Inflammatory macrophage treated with lipopolysaccharide for 4 hours (primary cell): Measurements from ENCODE around the gene TEDC1.
A peak's percentile ranks its signal among the peaks of the same experiment; 100 is the strongest.

Experiments
- DNase-seq: peaks from one replicate; pipeline ENCODE4 v3.0.0-alpha.2; 2020

The TEDC1 gene

DNA sequence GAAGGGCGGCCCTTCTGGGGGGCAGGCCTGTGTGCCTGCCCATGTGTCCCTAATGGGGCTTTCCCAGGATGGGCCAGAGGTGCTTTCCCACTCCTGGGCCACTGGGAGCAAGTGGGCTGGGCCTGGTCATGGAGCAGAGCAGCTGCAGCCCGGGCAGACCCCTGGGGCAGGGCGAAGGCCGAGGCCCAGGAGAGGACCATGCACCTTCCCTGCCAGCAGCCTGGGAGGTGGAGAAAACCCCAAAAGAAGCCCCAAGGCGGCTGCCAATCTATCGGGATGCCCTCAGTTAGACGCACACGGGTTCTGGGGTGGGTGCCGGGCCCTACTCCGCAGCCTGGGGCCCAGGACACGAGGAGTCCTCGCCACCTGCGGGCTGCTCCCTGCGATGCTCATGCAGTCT is 32.5 kb upstream of the TEDC1 start:
- DNase-seq = no peak

DNA sequence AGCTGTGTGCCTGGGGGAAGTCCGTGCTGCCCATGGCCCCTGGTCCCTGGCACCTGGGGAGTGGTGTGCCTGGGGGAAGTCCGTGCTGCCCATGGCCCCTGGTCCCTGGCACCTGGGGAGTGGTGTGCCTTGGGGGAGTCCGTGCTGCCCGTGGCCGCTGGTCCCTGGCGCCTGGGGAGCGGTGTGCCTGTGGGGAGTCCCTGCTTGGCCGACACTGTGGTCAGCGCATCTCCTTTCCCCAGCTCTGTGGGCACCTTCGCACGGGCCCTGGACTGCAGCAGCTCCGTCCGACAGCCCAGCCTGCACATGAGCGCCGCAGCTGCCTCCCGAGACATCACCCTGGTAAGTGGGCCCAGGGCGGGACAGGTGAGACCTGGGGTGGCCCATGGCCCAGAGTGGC is 30.9 kb upstream of the TEDC1 start:
- DNase-seq = no peak

DNA sequence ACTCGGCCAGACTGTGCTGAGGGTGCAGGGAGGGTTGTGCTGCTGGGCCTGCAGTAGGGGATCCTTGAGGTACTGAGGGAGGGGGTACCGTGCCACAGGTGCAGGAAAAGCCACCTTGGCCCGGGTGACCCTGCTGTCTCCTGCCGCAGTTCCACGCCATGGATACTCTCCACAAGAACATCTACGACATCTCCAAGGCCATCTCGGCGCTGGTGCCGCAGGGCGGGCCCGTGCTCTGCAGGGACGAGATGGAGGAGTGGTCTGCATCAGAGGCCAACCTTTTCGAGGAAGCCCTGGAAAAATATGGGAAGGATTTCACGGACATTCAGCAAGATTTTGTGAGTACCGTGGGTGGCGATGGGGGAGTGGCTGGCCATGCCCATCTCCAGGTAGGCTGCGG is 30.4 kb upstream of the TEDC1 start:
- no peak for DNase-seq

DNA sequence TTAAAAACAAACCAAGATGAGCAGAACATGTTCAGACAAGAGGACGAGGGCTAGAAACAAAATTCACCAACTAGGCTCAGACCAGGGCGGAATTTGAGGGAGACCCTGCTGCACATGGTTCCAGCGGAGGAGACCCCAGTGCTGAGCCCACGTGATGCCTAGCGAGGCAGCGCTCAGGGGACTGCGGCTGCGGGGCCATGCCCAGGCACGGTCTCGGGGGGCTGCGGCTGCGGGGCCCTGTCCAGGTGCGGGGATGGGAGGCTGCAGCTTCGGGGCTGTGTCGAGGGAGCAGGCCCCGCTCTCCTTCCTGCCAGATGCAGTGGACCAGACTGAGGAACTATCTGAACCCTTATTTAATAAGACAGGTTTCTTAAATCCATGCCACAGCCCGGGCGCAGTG is 29.1 kb upstream of the TEDC1 start:
- DNase-seq = no peak

DNA sequence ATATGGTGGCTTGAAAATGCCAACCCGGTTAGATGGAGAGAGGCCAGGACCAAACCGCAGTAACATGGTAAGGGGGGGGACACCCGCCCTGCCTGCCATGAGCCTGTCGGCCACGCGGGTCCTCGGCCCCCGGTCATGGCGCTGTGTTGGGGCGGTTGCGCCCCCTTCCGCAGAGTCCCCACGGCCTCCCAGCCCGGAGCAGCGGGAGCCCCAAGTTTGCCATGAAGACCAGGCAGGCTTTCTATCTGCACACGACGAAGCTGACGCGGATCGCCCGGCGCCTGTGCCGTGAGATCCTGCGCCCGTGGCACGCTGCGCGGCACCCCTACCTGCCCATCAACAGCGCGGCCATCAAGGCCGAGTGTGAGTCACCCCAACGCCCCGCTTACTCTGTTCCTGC is 26.5 kb upstream of the TEDC1 start:
- DNase-seq = no peak

DNA sequence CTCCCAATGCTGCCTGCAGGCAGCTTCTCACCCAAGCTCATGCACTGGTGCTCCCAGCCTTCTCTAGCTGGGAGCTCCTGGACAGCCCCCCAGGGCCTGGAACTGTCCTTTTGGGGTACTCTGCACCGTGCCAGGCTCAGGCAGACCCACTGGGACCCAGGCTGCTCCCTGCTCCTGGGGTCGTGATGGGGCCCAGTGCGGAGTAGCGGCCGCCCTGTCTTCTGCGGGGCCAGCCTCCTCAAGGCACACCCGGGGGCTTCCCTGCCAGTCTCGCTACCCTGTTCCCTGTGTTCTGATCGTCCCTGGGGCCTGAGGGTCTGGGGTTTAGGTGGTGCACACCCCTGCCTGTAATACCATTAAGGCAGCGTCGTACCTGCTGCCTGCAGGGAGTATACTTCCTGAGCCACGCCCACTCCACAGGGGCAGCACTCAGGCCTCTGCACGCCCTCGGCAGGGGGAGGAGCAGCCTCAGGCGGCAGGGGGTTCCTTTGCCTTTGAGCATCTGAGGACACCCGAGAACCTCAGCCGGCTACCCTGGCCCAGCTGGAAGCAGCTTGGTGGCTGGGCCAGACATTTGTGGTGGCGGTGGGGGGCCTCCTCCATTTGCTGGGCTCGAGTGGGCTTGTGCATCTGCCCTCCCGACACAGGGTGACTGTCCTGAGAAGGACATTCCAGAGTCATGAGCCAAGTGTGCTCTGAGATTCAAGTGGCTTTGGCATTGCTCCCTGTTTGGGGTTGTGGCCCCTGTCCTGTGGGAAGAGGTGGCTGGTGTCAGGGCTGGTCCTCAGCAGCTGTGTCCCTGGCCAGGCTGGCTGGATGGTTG is 25.6 kb upstream of the TEDC1 start:
- no peak for DNase-seq

DNA sequence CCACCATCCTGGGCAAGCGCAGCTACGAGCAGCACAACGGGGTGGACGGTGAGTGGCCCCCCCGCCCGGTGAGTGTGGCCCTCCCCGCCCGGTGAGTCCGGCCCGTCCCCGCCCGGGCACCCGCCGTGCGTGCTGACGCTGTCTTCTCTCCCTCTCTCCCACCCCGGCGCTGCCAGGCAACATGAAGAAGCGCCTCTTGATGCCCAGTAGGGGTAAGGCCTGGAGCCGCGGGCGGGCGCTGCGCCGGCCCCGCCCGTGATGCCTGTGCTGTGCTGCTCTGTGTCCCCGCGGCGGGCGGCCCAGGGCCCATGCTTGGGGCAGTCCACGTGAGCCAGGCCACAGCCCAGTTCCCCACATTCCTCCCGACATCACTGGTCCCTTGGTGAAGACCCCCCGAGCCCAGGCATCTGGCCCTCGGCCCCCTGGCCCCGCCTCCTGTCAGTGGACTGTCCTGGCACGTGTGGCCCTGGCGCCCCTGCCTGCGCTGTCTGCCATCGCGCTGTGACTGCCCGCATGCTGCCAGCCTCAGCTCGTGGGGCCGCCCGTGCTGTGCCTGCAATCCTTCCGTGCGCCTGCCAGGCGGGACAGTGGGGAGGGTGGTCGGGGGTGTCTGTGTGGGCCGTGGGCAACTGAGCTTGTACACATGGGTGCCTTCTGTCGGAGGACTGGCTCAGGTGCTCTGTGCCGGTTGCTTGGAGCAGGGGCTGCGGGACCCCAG is 24.4 kb upstream of the TEDC1 start:
- DNase-seq = no peak

DNA sequence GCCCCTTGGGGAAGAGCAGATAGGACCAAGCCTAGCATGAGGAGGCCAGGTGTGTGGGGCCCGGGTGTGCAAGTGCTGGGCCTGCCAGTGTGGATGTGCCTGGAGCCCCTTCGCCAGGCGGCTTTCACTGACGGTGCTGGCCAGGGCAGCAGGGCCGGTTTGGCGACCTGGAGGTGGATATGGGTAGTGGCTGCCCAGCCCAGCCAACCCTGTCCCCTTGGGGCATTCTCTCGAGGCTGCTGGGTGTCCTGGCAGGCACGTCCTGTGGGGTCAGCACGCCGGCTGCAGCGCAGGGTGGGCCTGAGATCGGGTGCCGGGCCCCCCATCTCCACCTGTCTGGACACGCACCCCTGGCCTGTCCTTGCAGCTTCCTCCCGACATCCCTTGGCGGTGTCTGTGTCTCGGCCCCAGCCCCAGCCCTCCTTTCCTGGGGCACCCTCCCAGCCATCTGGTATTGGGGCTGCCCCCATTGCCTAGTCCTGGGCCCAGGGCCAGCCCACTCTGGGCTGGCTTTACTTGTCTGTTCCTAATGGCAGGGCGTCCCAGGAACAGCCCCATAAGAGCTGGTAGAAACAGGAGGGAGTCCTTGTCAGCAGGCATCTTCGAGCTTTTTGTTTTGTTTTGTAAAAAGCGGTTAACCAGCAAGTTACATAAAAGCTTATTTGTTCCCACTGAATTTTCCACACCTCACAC is 23.7 kb upstream of the TEDC1 start:
- DNase-seq = no peak

DNA sequence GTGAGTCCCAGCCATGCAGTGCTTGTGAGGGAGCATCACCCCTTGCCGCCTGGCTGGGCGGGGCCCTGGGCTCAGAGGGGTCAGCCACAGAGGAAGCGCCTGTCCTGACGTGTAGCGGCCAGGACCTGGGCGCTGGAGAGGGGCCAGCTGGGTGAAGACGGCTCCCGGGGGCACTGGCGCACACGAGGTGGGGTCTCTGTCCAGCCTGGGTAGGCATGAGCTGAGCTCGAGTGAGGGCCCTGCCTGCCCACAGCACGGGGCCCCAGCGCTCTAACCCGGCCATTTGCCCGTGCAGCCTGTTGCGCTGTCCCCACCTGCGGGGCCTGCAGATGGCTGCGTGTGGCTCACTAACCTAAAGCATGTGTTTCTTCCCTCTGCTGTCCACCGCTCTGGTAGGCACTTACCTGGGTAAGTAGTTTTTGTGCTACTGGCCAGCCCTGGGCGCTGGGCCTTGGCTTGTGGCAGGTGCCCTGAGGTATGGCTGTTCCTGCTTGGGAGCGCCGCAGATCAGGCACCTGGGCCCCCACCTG is 23.0 kb upstream of the TEDC1 start:
- no peak for DNase-seq

DNA sequence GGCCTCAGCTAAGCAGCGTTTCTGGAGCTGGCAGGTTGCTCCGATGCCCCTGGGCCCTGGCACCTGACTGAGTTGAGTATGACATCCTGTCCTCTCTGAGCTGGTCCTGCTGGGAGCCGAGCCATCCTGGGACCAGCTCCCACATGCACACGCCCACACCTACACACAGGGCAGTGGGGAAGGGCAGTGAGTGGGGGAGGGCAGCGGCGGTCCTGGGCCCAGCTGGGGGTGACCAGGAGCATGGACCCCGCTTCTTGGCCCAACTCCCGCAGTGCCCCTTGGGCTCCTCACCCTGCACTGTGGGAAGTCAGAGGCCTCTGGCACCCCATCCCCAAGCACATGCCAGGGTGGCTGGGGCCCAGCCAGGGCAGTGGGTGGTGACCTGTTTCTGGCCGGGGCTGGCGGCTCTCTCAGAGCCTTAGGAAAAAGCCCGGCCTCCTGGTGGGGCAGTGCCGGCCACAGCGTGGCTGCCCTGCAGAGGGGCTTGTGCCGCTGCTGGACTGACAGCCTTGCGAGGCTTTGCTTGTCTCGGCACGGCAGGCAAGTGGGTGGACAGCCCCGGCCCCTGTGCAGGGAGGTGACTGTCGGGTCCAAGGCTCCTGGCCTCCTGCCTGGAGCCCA is 22.3 kb upstream of the TEDC1 start:
- no peak for DNase-seq

DNA sequence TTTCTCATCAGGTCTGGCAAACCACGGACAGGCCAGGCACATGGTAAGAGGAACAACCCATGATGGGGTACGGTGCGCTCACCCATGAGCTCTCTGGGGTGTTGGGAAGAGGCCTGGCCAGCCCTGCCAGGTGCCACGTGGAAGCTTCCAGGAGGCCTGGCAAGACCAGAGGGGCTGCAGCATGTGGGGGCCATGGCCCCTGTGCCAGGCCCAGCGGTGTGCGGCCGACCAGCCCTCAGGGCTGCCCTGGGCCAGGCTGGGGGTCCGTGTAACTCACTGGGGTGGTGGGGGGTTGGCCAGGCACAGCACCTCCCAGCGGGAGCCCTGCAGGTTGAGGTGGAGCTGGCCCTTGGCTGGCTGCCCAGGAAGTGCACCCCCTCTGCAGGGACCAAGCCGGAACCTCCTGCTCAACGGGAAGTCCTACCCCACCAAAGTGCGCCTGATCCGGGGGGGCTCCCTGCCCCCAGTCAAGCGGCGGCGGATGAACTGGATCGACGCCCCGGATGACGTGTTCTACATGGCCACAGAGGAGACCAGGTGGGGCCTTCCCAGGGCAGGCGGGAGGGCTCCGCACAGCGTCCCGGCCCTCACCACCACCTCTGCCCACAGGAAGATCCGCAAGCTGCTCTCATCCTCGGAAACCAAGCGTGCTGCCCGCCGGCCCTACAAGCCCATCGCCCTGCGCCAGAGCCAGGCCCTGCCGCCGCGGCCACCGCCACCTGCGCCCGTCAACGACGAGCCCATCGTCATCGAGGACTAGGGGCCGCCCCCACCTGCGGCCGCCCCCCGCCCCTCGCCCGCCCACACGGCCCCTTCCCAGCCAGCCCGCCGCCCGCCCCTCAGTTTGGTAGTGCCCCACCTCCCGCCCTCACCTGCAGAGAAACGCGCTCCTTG is 21.3 kb upstream of the TEDC1 start:
- DNase-seq = no peak

DNA sequence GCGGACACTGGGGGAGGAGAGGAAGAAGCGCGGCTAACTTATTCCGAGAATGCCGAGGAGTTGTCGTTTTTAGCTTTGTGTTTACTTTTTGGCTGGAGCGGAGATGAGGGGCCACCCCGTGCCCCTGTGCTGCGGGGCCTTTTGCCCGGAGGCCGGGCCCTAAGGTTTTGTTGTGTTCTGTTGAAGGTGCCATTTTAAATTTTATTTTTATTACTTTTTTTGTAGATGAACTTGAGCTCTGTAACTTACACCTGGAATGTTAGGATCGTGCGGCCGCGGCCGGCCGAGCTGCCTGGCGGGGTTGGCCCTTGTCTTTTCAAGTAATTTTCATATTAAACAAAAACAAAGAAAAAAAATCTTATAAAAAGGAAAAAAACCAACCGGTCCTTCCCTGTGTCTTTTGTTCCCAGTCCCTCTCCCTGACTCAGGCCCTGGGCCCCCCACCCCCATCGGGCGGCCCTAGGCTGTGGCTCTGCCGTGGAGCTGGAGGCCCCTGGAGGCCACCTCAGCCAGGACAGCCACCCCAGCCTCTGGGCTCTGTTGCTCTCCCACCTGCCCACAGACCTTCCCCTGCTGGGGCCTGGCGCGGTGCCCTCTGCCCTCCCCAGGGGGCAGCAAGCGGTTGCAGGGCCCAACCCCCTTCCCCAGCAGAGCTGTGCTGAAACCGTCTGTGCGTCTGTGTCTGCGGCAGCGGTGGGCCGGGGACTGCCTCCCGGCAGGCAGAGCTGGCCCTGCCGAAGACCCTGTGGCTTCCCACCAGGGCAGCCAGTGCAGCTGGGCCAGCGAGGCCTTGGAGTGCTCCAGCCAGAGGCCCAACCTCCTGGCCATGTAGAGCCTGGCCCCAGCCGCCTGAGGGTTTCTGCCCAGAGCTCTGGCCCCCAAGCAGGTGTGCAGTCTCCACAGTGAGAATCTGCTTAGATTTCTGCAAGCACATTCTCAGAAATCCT is 20.4 kb upstream of the TEDC1 start:
- no peak for DNase-seq

DNA sequence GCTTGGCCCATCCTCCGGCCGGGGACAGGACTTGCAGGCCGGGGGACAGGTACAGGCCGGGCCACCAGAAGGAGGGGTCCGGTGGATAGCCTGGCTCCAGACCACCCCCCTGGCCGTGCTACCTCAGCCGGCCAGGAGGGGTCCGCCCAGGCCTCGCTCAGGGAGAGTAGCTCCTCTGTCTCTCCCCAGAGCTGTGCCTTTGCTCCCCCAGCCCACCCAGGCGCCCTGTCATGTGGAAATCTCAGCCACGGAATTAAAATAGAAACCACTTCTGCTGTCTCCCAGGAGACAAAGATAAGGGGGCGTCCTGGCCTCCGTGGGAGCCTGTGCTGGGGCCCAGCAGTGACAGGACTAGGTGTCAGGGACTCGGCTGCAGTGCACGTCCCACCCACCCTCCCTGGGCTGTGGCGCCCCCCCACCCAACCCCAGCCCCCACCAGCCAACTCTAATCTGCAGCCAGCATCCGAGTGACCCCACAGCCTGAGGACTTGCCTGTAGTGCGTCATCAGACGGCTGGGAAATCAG is 19.7 kb upstream of the TEDC1 start:
- DNase-seq = no peak

DNA sequence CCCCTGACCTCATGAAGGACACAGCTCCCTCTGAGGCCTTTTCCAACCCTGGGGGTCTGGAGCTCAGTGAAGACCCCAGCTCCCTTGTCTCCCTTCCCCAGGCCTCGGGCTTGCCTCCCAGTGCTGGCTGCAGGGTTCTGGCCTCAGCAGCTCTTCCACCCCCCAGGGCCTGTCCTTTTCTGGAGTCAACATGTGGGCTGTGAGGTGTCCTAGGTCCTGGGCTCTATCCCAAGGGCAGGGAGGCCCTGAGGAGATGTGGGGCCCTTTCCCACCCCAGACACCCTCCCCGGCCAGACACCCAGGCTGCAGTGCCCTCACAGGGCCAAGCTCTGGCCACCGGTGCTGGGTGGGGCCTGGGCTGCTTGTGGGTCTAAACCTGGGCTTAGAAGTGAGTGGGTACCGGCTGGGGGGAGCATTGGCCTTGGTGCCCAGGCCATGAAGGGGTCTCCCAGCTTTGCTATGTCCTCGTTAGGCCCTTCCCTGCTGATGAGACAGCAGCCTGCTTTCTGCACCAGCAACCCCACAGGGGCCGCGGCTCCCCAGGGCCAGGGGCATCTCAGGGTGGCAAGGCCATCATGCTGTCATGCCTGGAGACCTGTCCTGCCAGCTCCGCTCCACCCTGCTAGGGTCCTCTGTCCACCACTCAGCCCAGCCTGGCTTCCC is 19.1 kb upstream of the TEDC1 start:
- no peak for DNase-seq

DNA sequence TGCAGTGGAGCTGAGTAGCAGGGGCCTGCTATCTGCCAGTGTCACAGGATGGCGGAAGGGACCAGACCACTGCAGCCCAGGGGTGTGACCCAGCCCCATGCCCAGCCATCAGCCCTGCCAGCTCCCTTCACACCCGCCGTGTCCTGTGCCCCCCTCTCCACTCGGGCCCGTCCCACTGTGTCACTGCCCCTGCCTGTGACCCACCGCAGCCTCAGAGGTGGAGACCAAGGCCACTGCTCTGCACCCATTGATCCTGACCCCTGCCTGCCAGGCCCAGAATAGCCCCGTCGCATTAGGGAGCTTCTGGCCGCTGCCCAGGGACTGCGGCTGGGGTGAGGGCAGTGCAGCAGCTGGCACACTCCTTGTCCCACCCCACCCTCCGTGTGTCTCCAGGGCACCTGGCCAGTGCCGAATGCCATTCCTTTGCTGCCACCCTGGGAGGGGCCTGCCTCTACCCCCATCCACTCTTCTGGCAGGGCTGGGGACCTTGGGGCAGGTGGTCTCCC is 18.5 kb upstream of the TEDC1 start:
- DNase-seq = no peak

DNA sequence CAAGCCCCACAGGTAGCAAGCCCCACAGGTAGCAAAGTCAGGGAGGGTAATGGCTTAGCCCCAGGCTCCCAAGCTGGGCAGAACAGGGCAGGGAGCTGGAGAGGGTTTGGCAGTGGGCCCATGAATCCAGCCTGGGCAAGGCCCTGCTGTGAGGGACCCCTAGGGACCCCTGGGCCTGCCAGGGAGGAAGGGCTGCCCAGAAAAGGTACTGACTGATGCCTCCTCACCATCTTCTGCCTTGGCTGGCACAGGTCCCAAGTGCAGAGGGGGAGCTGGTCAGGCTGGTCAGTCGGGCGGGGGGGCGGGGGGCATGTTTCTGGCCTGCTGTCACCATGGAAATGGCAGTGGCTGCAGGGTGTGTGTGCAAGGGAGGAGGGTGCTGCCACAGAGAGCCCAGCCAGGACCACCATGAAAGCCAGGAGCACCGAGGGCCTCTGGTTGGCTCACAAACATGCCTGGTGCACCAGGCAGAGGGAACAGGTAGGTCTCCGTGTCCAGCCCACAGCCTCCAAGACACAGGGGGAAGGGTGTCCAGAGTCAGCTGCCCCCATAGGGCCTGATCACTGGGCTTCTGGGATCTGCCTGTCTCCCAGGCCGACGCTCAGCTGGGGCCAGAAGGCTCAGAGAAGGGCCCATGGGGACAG is 17.9 kb upstream of the TEDC1 start:
- DNase-seq = no peak

DNA sequence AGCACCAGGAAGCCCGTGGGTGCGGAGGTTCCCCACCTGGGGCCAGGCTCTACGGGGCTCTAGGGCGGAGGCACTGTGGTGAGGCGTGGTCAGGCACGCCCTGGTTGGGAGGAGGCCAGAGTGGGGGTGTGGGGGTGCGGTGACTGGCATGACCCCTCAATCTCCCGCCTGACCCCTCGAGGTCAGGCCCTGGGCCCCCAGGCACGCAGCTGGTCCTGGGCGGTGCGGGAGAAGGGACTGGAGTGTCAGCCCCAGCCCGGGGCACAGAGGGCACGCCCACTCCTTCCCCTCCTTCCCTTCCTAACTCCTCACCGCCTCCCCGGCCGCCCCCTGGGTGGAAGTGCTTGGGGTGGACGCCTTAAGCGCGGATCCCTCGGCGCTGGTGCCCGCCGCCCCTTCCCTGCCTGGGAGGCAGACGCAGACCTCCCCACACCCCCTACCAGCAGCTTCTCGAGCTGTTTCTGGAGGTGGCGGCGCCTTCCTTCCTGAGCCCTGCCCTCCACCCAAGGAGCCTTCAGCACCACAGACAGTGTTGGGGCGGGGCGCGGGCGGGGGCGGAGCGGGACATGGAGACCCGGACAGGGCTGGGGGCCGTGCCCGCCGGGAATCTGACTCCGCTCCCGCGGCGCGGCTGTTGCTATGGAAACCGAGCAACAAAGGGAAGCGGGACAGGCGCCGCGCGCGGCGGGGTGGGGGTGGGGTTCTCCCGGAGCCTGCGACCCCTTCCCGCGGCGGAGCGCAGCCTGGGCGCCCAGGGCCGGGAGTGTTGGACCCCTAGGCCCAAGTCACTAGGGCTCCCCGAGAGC is 17.2 kb upstream of the TEDC1 start:
- DNase-seq = peak; percentile 21

DNA sequence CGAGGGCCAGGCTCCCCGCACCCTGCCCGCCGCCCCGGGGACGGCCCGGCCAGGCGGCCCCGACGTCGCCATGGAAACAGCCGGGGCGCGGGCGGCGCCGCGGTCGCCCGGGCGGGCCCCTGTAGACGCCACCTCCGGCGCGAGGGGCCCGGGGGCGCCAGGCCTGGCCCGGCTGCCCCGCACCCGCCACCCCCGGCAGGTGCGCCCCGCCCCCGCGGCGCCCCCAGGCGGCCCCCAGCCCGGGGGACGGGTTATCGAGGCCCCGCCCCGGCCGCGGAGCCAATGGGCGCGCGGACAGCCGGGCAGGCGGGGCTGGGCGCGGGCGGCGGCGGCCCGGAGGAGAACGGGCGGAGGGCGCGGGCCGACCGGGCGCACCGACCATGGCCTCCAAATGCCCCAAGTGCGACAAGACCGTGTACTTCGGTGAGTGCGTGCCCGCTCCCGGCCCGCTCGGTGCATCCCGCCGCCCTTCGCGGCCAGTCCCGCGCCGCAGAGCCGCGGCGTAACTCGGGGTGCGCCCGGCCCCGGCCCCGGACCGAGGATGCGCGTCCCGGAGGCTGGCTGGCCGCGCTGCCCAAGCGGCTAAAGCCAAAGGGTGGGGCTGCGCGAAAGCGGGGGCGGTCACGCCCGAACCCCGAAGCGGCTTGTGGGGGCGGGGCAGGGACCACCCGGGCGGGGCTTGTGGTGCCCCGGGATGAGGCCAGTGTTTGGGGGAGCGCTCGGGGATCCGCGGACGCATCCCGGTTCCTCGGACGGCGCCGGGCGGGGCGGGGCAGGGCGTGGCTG is 16.4 kb upstream of the TEDC1 start, which contains the start of gene CRIP2:
Gene CRIP2 (plus strand): TSS at position 339 of the 786 bp plus-strand sequence. CDS start 42 bp downstream, at position 381.
- DNase-seq = no peak
